Endothelial cell of umbilical vein (primary cell): ENCODE data around the gene KRT1.

Source experiments
- CTCF ChIP-seq, 2 donors: IDR thresholded peaks; 1 replicate in 1 of 2; 2 replicates in 1 of 2; pipeline ENCODE4 v1.5.1; 2011; ENCODE audit warnings: low read length in 2 of 2, mild to moderate bottlenecking in 2 of 2, moderate library complexity in 2 of 2, control low read depth in 1 of 2, inconsistent platforms in 1 of 2, low read depth in 1 of 2; ENCODE audit not compliant: insufficient read depth in 1 of 2; ENCODE audit errors: extremely low read depth in 1 of 2
- EZH2 ChIP-seq: IDR thresholded peaks from 2 replicates; pipeline ENCODE4 v1.6.1; 2012; ENCODE audit warnings: borderline replicate concordance, low read depth, mild to moderate bottlenecking, moderate library complexity, low read length, inconsistent platforms; ENCODE audit not compliant: severe bottlenecking
- FOS ChIP-seq: IDR thresholded peaks from 2 replicates; pipeline ENCODE4 v1.6.1; 2011; ENCODE audit warnings: mild to moderate bottlenecking, low read length, moderate library complexity, borderline replicate concordance; ENCODE audit not compliant: insufficient read depth
- GATA2 ChIP-seq: IDR thresholded peaks from 2 replicates; pipeline ENCODE4 v1.7.0; 2011; ENCODE audit warnings: low read depth, mild to moderate bottlenecking, moderate library complexity, mixed read lengths, low read length; ENCODE audit not compliant: insufficient read length, insufficient read depth
- JUN ChIP-seq: IDR thresholded peaks from 2 replicates; pipeline ENCODE4 v1.6.1; 2011; ENCODE audit warnings: borderline replicate concordance, low read depth; ENCODE audit not compliant: insufficient read length, insufficient read depth
- MAX ChIP-seq: IDR thresholded peaks from 2 replicates; pipeline ENCODE4 v1.6.1; 2011; ENCODE audit not compliant: insufficient read depth, insufficient read length
- MYC ChIP-seq: IDR thresholded peaks from one replicate; pipeline ENCODE4 v1.6.1; 2011; ENCODE audit warnings: mild to moderate bottlenecking, low read depth, low read length
- POLR2A ChIP-seq: IDR thresholded peaks from 2 replicates; pipeline ENCODE4 v1.6.1; 2012; ENCODE audit warnings: low read depth, mild to moderate bottlenecking, control low read depth, low read length
- POLR2AphosphoS5 ChIP-seq: IDR thresholded peaks from 2 replicates; pipeline ENCODE4 v1.6.1; 2012; ENCODE audit warnings: low read depth, mild to moderate bottlenecking, control low read depth, low read length, moderate library complexity; ENCODE audit not compliant: insufficient read depth

- TF ChIP-seq CTCF (IDR thresholded peaks at IDR 0.05; ENCODE audit: extremely low read depth in 1 of 2, insufficient read depth in 1 of 2, low read depth in 1 of 2, low read length in 2 of 2) (no peak), EZH2 (no peak), JUN (no peak), MAX (no peak), POLR2A (no peak), POLR2AphosphoS5 (no peak), MYC (no peak), FOS (no peak), GATA2 (no peak)
These were observed 7.8 kb downstream of the KRT1 start for GRCh38 chr12:52672321-52672933.
